Measurements from ENCODE around the gene CHRNE. TPM values are rescaled to one million over a fixed set of nuclear protein-coding genes. Genes with fewer than 3 reads are reported as not detected.
A peak's percentile ranks its signal among the peaks of the same experiment; 100 is the strongest.

CHRNE gene
- under 1 TPM in 3 of 6 experiments, not detected in 3; 0.07 to 0.15 (median 0.07) TPM for total RNA-seq (2021; fragmentation: NEBNext Ultra II Directional; extraction: Animal tissue kit (Norgen Biotek cat#: 25700))
- long read RNA-seq, result 0 reads

DNA sequence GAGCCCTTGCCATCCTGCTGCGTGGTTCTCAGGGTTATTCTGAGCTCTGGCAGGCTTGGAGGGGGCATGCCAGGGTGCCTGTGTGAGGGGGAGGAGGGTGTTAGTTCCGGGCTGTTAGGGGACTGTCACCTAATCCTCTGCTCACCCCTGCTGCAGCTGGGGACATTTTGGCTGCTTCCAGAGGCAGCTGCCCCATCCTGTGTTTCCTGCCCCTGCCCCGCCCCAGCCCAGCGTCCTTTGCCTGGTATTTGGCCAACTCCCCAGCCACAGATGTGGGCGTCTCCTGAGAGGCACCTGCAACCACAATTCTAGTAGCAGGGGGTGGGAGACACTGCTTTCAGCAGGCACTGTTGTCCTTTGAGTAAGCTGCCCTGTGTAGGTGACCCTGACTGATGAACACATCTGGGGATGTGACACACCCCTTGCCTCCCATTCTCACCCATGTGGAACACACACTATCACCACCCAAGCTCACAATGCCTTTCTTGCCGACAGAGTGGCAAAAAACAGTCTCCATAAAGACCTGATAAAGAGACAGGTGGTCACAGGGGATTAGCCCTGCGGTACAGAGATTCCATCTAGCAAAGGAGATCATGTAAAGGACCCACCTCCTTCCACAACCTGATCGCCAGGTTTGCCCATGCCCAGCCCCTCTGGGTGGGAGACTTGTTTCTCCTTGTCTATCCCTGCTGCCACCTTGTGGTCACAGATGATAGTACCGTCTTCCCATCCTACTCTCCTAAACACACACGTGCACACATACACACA is at the start of gene CHRNE:
TSS of gene CHRNE (minus strand) at position 48 of the 768 bp plus-strand sequence. CDS start at position 13, 35 bp downstream.
- DNase-seq, result peak; percentile 58
- Mint-ChIP-seq H3K27me3 (ENCODE audit: insufficient read depth) (peaks cover 8% of the 10 kb centered on the region), H3K9me3 (no peaks in the 10 kb centered on the region), H3K4me3 (no peak within 1 kb of the TSS), H3K27ac (no peak within 1 kb of the TSS), H3K36me3 (ENCODE audit: low read depth) (no peaks in the 10 kb centered on the region), H3K4me1 (ENCODE audit: low read depth) (peaks cover 6% of the 10 kb centered on the region; the same call in 1 of the 2 replicates)
- TF ChIP-seq, protein P1, sequence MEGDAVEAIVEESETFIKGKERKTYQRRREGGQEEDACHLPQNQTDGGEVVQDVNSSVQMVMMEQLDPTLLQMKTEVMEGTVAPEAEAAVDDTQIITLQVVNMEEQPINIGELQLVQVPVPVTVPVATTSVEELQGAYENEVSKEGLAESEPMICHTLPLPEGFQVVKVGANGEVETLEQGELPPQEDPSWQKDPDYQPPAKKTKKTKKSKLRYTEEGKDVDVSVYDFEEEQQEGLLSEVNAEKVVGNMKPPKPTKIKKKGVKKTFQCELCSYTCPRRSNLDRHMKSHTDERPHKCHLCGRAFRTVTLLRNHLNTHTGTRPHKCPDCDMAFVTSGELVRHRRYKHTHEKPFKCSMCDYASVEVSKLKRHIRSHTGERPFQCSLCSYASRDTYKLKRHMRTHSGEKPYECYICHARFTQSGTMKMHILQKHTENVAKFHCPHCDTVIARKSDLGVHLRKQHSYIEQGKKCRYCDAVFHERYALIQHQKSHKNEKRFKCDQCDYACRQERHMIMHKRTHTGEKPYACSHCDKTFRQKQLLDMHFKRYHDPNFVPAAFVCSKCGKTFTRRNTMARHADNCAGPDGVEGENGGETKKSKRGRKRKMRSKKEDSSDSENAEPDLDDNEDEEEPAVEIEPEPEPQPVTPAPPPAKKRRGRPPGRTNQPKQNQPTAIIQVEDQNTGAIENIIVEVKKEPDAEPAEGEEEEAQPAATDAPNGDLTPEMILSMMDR (IDR thresholded peaks at IDR 0.05), result peak; percentile 90

DNA sequence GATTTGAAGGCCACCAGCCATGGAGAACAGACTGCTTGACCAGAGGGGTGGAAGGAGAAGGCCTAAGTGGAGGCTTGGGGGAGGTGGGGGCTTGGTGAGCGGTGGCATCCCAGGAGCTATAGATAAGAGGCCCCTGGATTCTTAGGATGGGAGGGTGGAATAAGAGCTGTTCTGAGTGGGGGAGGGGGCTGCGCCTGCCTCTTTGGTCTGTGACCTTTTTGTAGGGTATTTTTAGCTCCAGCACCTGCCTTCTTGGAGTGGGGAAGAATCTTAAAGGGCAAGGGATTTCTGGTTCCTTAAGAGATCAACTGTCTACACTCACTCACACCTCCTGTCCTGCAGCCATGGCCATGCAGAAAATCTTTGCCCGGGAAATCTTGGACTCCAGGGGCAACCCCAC is 48.6 kb upstream of the CHRNE start:
- Mint-ChIP-seq H3K27me3 (ENCODE audit: insufficient read depth) (peaks cover 7% of the 10 kb centered on the region), H3K27ac (peak overlapping the region; percentile 90), H3K36me3 (ENCODE audit: low read depth) (peaks cover 20% of the 10 kb centered on the region), H3K4me1 (ENCODE audit: low read depth) (peaks cover 44% of the 10 kb centered on the region), H3K9me3 (no peaks in the 10 kb centered on the region), H3K4me3 (peak overlapping the region; percentile 80; the same call in 1 of the 2 replicates)
- TF ChIP-seq, protein P1 (IDR thresholded peaks at IDR 0.05), result no peak
- no peak for DNase-seq

DNA sequence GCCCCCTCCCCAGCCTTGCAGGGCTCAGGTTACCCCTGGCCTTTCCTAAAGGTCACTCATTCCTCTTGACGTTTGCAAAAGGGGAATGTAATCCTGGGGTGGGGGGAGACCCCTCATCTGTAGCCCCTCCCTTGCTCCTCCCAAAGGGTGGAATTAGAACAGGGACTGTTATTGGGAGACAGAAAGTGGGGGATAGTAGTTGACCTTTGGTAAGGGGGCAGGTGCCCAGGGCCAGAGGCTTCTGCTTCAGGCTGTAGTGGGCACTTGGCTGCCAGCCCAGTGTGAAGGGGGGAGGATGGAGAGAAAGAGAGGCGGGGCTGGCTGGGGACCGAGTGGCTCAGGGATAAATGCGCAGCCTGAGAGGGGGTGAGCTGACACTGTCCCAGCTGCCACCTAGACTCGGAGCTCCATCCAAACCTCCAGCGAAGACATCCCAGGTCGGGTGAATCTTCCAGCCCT is 47.9 kb upstream of the CHRNE start, which contains the start of gene ENO3:
TSS of gene ENO3 (plus strand) at position 374 of the 459 bp plus-strand sequence. CDS start 711 bp downstream, outside the sequence.
- DNase-seq, result no peak
- H3K36me3 Mint-ChIP-seq (ENCODE audit: low read depth), result peaks cover 20% of the 10 kb centered on the region
- TF ChIP-seq, protein P1 (IDR thresholded peaks at IDR 0.05), result no peak

DNA sequence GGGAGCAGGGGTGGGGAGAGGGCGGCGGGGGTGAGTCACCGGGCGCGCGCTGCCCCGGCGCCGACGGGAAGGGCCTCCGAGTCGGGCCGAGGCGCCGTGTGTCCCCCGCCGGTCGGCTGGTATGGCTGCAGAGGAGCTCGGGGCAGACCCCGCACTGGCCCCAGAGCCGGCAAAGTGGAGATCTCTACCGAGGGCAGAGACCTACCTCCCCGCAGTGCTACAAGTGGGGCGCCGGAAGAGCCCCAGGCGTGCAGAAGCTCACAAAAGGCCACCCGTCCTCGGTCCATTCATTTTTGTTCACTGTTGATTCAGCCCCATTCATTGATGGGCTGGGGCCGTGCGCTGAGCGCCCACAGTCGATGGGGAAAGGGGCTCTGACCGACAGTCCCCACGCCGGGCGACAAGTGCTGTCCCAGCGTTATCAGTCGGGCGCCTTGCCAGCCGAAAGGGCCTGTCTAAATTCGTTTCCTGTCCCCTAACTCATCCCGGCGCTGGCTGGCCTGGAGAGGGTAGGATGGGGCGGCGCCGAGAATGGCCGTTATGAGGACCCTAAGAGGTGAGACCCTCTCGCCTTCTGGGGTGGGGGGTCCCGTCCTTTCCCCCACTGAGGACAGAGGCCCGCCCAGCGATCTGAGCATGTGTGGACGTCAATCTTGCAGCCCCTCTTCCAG is 47.3 kb upstream of the CHRNE start:
- Mint-ChIP-seq H3K4me1 (ENCODE audit: low read depth) (peaks cover 56% of the 10 kb centered on the region), H3K27ac (peak overlapping the region; percentile 90), H3K36me3 (ENCODE audit: low read depth) (peaks cover 25% of the 10 kb centered on the region), H3K4me3 (peak overlapping the region; percentile 80), H3K9me3 (no peaks in the 10 kb centered on the region), H3K27me3 (ENCODE audit: insufficient read depth) (peaks cover 12% of the 10 kb centered on the region)
- TF ChIP-seq, protein P1 (IDR thresholded peaks at IDR 0.05), result no peak
- no peak for DNase-seq

More for the DNA sequence above, 47.9 kb upstream of the CHRNE start, which contains the start of gene ENO3:
- Mint-ChIP-seq H3K4me1 (ENCODE audit: low read depth) (peaks cover 51% of the 10 kb centered on the region), H3K27me3 (ENCODE audit: insufficient read depth) (peaks cover 10% of the 10 kb centered on the region), H3K9me3 (no peaks in the 10 kb centered on the region), H3K4me3 (peak within 1 kb of the TSS; percentile 80), H3K27ac (peak within 1 kb of the TSS; percentile 90)

DNA sequence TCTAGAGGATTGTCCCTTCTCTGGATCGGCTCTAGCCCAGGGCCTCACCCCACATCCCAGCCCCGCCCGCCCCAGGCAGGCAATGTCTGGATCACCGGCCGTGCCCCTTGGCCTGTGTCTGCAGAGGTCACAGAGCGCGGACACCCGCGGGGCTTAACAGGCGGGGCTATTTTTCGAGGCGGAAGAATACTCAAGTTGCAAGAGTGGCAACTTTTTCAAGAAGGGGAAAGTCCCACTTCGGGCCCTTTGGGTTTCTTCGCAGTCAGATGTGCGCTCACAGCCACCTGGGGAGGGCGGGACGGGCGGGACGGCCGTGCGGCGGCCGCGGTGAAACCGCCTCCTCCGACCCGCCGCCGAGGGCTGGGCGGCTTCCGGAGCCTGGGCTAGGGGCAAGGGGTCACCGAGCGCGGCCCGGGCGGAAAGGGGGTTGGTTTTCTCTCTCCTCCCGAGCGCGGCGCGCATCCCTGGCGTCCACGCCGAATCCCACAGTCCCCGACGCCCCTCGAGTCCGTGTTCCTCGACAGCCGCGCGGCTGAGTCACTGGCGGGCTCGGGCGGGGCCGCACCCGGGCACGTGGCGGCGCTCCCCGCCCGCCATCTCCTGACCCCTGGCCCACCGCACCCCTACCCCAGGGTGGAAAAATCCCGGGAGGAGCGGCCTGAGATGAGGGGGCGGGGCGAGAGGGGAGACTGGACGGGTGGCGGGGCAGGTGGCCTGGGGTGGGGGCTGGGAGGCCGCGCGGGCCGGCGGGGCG is 46.6 kb upstream of the CHRNE start:
- peak; percentile 54 for DNase-seq
- TF ChIP-seq, protein P1 (IDR thresholded peaks at IDR 0.05), result no peak
- peaks cover 32% of the 10 kb centered on the region for H3K36me3 Mint-ChIP-seq (ENCODE audit: low read depth)
- H3K27ac Mint-ChIP-seq, result peak overlapping the region; percentile 84
- H3K4me3 Mint-ChIP-seq, result peak overlapping the region; percentile 81
- H3K27me3 Mint-ChIP-seq (ENCODE audit: insufficient read depth), result peaks cover 11% of the 10 kb centered on the region
- no peaks in the 10 kb centered on the region for H3K9me3 Mint-ChIP-seq
- H3K4me1 Mint-ChIP-seq (ENCODE audit: low read depth), result peaks cover 63% of the 10 kb centered on the region

All from HFFc6 (cell line).